Subcutaneous adipose tissue (tissue), 4 donors: ENCODE data around the gene EHBP1L1. TPM values are rescaled to one million over a fixed set of nuclear protein-coding genes. Genes with fewer than 3 reads are reported as not detected.

ENCODE experiments used
- CTCF ChIP-seq: fragments of 450-650 bp; IDR thresholded peaks from one replicate; pipeline ENCODE4 v1.5.1; 2016; ENCODE audit warnings: low read depth, mild to moderate bottlenecking, control low read depth, antibody characterized with exemption, moderate library complexity
- total RNA-seq, 4 donors: library from RNA; depleted of rRNA; stranded (reverse); fragments of >200 nt; gene quantifications; one replicate each; pipeline ENCODE4 v1.1.0, GENCODE V29; 2016

EHBP1L1 gene
- total RNA-seq, 4 donors from 2014 or later = 27.1 to 79.5 (median 45.7) TPM

GRCh38 chr11:65613091-65613928 is 37.5 kb downstream of the EHBP1L1 start:
- TF ChIP-seq CTCF = no peak

GRCh38 chr11:65615229-65615949 is 39.5 kb downstream of the EHBP1L1 start, which contains the start of gene PCNX3:
Gene PCNX3 (plus strand): TSS chr11:65615776. CDS start chr11:65616312, 536 bp downstream.
- no peak for TF ChIP-seq CTCF

GRCh38 chr11:65615950-65616574 is 40.2 kb downstream of the EHBP1L1 start:
- no peak for TF ChIP-seq CTCF

GRCh38 chr11:65616575-65617001 is 40.7 kb downstream of the EHBP1L1 start:
- no peak for TF ChIP-seq CTCF

- no peak for TF ChIP-seq CTCF
Measured at GRCh38 chr11:65617136-65617850, 41.4 kb downstream of the EHBP1L1 start.

GRCh38 chr11:65617990-65618751 is 42.3 kb downstream of the EHBP1L1 start:
- TF ChIP-seq CTCF = no peak
